ENCODE data around the gene PRRT4.

The PRRT4 gene

DNA sequence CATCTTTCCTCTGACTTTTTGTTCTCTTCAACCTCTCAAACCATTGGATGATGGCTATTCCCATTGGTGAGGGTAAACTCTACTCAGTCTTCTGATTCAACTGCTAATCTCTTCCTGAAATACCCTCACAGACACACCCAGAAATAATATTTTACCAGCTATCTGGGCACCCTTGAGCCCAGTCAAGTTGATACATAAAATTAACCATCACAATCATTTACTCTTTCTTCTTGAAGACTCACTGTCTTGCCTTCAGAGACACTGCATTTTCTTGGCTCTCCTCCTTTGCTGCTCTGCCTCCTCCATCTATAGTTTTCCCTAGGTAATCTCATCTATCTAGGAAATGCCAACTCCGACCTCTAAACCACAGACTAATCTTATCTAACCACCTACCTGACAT is 12.6 kb upstream of the PRRT4 start:
- no peak for DNase-seq (ENCODE audit: low spot score)

DNA sequence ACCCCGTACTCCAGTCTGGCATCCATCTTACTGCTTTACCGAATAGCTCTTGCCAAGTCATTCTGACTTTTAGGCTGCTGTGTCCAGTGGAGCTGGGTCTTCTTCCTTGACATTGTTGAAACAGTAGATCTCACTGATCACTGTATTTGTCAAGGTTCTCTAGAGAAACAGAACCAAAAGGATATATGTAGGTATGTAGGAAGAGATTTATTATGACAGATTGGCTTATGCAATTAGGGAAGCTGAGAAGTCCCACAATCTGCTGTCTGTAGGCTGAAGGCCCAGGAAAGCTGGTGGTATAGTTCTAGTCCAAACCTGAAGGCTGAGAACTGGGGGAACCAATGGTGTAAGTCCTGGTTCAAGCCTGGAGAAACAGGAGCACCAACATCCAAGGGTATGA is 12.1 kb upstream of the PRRT4 start:
- no peak for DNase-seq (ENCODE audit: low spot score)

DNA sequence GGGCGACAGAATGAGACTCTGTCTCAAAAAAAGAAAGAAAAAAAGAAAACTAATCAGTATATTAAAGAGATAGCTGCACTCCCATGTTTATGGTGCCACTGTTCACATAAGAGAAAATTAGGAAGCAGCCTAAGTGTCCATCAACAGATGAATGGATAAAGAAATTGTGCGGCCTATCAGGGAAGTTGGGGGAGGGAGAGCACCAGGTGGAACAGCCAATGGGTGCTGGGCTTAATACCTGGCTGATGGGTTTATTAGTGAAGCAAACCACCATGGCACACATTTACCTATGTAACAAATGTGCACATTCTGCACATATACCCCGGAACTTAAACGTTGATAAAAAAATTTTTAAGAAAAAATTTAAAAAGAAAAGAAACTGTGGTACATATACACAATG is 9.0 kb upstream of the PRRT4 start:
- DNase-seq (ENCODE audit: low spot score): no peak

DNA sequence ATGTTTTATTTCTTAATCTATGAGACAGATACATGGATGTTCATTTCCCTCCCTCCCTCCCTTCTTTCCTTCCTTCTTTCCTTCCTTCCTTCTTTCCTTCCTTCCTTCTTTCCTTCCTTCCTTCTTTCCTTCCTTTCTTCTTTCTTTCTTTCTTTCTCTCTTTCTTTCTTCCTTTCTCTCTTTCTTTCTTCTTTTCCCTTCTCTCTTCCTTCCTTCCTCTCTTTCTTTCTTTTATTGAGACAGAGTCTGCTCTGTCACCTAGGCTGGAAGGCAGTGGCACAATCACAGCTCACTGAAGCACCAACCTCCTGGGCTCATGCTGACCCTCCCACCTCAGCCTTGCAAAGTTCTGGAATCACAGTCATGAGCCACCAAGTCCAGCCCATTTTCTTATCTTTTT is 5.5 kb upstream of the PRRT4 start:
- no peak for DNase-seq (ENCODE audit: low spot score)

DNA sequence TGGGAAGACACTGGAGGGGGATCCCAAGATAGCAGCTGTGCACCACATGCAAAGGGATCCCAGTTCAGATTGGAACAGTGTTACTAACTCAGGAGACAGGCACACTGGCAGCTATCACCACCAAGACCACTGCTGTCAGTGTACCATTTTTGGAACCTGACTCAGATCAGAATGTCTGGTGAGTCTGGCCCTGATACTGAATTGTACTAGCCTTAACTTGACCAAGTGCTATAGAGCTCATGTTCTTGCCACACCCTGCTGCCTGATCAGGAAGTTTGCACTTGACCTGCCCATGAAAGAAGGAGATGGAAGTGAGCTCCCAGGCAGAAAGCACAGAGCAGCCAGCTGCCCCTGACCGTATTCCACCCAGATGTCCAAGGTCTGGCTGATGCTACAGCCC is 4.8 kb upstream of the PRRT4 start:
- no peak for DNase-seq (ENCODE audit: low spot score)

DNA sequence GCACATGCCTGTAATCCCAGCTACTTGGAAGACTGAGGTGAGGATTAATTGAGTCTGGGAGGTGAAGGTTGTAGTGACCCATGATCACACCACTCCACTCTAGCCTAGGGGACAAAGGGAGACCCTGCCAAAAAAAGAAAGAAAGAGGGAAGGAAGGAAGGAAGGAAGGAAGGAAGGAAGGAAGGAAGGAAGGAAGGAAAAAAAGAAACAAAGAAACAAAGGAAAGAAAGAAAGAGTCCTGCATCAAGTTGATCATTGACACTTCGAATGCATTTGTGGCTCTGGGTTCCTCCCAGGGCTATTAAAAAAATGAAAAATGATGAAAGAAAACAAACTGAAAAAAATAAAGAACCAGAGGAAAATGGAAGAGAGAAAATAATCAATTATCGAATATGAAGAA is 3.9 kb upstream of the PRRT4 start:
- no peak for DNase-seq (ENCODE audit: low spot score)

DNA sequence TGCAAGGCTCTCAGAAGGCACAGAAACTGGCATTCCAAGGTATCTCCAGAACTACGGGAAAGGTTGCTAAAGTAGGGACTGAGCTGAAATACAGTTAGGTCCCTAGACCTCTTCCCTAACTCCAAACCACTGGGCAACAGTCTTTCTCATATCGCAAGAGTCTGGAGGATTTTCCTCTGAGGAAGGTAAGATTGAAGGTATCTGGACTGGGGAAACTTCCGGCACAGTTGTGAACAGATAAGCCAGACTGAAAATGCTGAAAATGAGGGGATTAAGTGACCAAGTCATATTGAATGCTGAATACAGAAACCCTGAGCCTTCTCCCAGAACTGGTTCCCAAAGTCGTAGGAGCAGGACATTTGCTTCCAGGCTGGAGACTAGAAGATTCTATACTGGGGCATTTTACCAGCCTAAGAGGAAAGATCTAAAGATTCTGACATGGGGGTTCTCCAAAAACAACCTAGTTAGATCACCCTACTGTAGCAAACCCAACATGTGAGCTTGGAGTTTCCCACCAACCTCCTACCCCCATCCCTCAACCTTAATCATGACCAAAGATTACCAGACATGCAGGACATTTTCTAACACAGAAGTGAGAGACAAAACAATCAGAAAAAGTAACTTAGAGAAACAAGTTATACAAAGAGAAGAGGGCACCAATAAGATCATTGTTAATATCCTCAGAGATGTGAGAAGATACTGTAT is 2.8 kb upstream of the PRRT4 start:
- DNase-seq (ENCODE audit: low spot score): no peak

DNA sequence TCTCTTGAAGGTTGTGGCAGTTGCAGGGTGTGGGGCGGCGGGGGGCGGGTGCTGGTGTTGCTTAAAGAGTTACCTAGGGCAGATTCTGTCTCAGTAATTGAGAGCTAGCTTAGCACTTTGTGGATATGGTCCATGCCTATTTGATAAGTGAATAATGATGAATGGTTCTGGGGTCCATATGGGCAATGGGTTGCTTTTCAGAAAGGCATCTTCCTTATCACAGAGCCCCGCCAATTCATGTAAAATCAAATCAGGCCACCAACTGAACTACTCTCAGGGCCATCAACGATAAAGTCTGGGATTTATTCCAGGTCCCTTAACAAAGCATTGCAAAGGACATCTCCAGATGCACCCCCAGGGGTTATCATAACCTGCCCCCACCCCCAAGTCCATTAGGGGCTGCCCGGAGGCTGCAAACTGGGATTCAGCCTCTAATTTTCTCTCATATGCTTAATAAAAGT is 1.8 kb upstream of the PRRT4 start:
- DNase-seq (ENCODE audit: low spot score): no peak

DNA sequence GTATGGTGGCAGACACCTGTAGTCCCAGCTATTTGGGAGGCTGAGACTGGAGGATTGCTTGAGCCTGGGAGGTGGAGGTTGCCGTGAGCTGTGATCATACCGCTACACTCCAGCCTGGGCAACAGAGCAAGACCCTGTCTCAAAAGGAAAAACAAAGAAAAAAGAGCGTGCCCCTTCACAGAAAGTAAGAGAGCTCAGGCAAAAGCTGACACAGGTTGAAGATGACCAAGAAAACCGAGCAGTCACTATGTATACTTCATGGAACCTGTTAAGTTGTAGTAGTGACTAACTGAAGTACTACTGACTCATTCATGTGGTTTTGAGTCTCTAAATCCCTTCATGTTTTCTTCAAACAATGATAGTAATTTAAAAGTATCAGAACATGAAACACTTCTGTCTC is 1.2 kb upstream of the PRRT4 start:
- no peak for DNase-seq (ENCODE audit: low spot score)

DNA sequence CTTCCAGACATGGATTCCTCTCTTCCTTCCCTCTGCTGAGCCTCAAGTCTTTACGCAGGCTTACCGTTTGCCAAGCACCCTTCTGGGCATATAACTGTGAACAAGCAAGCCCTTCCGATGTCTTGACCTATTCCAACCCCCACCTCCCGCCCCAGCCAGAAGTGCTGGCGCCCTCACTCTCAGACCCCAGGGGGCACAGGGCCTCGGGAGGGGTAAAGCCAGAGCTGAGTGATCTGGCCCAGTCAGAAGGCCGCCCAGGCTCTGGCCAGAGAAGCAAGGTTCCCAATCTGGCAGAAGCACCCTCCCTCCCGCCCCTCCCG is 1.2 kb downstream of the PRRT4 start:
- DNase-seq (ENCODE audit: low spot score): no peak

DNA sequence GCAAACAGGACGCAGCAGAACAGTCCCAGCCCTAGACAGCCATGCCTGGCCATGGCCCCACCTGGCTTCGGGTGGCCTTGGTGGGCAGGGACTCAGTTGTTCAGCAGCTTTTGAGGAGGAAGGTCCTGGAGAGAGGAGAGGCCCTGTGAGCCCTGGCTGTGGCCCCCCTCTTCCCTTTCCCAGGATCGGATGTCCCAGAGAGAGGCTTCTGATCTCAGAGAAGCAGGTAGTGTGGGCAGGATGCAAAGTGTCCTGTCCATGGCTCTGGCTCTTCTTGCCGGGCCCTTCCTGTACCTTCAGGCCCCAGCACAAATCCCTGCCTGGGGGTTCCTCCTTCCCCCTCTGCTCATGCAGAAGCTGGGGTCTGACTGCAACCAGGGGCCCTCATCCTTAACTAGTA is 1.6 kb downstream of the PRRT4 start:
- DNase-seq (ENCODE audit: low spot score): no peak

DNA sequence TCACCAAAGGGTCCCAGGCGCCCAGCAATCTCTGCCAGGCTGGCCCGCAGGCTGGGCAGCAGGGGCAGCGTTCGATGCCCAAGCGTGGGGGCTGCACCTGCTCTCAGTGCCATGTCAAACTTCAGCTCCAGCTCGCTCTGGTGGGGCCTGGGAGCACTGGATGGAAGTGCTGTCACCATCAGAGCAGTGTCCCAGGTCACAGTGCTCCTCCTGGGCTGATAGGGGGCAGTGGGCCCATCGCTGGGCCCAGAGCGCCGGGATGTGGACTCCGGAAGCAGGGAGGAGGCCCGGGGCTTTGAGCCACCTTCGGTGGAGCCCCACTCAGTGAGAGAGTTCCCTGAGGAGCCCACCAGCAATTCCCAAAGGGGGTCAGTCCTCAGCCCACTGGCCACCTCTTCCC is 2.2 kb downstream of the PRRT4 start:
- no peak for DNase-seq (ENCODE audit: low spot score)

DNA sequence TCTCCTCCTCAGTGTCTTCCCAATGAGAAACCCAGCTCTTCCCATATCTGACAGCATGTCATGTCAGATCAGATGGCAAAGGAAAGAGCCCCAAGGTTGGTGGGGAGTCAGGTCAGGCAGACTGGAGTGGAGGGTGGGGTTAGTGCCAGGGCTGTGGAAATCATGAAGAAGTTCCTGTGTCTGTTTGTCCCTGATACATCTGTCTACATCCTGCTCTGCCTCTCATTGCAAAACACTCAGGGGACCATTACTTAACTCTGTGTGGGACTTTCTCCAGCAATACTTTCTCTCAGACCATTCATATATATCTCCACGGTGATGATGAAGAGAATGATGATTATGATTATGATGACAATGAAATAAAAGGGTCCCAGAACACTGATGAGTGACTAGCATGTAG is 3.3 kb downstream of the PRRT4 start:
- no peak for DNase-seq (ENCODE audit: low spot score)

DNA sequence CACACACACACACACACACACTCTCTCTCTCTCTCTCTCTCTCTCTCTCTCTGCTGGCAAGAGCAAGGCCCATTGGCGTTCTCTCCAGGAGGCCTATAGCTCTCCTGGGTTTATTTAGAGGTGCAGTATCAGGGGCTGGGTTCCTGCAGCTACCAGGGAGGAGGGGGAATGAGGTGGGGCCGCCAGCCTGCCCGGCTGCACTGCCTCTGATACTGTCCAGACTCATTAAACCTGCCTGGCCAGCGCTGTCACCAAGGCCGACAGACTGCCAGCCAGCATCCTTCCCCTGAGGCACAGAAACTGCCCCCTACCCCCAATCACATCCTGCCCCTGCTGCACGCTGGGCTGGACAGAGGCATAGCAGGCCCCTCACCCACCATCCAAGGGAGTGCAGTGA is 4.3 kb downstream of the PRRT4 start:
- DNase-seq (ENCODE audit: low spot score): no peak

DNA sequence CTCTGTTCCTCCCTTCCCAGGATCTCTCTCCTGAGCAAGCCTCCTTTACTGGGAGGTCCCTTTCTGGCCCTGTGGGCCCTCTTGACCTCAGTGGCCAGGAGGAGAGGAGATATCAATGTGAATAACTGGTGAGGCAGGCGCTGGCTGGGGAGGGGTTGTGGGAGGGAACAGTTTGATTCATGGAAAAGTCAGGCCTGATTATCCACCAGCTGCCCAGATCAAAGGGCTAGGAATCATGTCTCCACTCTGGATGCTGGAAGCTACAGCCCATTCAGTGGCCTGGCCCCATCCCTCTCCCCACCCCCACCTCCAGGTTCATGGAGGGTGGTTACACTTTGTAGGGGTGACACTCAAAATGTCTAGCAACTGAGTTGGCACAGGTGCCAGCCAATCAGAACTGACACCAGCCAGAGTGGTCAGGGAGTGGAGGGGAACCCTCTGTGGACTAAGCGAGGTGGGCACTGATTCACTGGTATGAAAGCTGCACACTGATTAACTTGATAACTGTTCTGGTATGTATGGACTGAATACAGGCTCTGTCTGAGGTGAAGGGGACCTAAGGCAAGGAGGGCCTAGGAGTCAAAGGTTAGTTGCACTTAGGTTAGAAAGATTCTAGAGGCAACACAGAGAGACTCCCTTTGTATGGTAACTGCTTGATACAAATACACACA is 4.8 kb downstream of the PRRT4 start:
- DNase-seq (ENCODE audit: low spot score): no peak

DNA sequence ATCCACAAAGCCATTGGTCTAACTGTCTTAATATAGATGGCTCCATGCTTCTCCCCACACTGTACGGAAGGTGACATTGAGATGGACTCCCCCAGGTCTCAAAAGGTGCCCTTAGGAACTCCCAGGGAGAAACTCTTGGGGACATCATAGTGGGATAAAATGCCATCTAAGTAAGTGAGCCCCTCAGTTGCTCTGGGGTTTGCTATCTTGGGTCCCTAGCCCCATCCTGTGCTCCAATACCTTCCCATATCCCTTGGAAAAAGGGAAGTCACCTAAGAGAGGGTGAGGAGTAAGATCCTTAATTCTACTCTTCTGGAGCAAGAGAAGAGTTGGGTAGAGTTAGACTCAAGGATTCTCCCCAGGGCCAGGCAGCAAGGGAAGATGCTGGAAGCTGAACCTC is 7.9 kb downstream of the PRRT4 start:
- DNase-seq (ENCODE audit: low spot score): no peak

DNA sequence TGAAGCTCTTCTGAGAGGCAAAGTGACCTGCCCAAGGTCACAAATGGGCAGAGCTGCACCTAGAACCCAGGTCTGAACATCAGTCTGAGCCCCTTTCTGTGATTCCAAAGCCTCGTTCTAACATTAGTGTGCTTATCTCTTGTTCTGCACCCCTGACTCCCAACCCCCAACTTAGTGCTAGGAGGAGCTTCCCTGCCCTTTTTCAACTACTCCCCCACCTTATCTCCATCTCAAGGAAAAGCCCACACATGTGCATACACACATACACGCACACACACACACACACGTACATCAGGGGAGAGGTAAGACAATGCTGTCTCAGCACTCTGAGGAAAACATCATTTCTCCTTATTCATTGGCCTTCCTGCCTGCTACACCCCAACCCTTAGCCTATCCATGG is 8.3 kb downstream of the PRRT4 start:
- no peak for DNase-seq (ENCODE audit: low spot score)

DNA sequence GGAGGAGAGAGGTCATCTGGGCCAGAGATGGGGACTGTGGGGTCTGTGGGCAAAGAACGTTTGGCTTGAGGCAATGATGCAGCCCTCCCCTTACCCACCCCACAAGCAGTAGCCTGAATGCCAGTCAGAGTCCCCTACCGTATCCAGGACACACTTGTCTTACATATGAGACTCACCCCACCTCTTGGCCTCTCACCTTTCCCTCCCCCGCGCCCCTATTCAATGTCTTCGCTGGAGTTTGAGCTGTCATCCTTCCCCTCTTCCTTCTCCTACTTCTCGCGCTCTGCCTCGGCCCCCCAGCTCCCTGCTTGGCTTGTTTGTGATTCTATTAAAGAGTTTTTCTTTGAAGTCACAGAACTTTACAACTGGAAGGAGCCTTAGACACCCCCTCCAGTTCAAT is 8.9 kb downstream of the PRRT4 start:
- no peak for DNase-seq (ENCODE audit: low spot score)

DNA sequence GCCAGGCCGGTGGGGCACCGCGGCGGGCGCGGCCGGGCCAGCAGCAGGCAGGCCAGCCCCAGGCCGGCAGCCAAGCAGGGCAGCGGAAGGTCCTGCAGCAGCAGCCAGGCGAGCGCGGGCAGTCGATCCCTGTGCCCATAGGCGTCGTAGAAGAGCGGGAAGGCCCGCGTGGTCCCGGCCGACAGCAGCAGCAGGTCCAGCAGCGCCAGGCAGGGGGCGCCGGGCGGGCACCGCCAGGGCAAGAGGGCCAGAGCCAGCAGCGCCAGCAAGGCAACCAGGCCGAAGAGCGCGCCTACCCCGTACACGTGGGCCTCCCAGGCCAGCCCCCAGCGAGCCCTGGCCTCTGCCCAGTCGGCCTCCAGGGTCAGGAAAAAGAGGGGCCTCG is 9.3 kb downstream of the PRRT4 start:
- DNase-seq (ENCODE audit: low spot score): peak; percentile 7

DNA sequence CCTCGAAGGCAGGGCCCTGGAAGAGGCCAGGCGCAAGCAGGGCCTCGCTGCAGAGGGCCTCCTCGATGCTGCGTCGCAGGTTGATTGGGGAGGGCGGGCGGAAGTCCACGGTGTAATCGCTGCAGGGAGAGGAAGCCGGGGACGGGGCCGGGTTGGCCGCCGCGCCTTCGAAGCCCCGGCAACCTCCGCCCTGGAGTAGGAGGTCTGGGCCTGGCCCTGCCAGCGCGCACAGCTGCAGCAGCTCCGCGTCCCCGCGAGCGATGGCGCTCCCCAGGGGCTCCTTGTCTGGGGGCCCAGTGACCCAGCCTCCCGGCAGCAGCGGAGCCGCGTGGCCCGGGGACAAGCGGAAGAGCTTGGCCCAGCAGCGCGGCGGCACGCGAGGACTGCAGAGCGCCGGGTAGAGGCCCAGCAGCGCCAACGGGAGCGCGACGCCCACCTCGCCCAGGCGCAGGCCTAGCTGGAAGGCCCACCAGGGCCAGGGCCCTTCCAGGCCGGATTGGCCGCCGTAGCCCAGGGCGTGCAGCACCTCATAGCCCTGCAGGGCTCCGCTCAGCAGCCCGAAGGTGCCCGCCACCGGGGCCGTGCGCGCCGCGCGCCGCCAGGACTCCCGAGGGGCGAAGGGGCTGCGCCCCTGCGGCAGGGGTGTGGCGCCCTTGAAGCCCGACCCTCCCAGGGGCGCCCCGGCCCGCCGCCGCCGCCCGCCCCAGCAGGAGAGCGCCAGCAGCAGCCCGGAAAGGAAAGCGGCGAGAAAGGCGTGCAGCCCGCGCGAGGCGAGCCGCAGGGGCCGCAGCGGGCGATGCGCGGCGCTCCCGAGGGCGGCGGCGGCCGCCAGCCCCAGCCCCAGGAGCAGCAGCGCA is 10.0 kb downstream of the PRRT4 start:
- DNase-seq (ENCODE audit: low spot score): no peak

DNA sequence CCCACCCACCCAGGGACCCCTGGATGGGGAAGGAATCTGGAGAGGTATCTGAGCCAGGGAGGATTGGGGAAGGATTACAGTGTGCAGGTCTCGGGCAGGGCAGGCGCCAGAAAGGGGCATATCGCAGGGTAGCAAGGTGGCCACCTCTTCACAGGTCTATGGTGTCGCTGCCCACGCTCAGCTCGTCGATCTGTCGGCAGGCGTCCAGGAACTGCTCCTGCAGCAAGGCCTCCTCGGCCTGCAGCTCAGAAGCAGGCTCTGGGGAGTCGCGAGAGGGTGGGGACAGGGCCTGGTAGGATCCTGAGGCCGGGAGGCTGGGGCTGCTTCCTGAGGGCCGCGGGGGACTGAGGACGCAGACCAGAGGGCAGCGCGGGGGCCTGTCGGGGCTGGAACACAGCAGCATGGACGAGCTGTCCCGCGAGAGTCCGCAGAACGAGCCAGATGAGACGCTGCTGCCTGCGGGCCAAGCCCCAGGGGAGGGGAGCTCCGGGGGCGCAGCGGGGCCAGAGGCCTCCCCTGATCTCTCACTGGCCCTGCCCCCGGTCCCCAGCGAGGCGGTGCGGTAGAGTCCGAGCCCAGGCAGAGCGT is 10.7 kb downstream of the PRRT4 start:
- DNase-seq (ENCODE audit: low spot score): no peak

DNA sequence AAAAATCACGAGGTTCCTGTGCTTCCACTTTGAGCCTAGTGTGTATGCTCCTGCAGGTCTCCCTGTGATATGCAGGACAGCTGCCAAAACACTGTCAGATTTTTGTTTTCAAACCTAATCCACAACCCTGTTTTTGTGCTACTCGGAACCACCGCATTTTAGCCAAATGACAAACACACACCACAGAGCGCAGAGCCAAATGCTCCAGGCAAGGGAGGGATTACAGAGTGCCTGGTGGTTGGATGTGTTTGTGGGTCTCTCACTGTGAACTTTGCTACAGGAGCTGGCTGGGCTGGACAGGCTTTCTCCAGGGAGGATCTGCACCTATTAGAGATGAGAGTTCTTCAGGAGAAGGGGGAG is 12.0 kb downstream of the PRRT4 start:
- no peak for DNase-seq (ENCODE audit: low spot score)

DNA sequence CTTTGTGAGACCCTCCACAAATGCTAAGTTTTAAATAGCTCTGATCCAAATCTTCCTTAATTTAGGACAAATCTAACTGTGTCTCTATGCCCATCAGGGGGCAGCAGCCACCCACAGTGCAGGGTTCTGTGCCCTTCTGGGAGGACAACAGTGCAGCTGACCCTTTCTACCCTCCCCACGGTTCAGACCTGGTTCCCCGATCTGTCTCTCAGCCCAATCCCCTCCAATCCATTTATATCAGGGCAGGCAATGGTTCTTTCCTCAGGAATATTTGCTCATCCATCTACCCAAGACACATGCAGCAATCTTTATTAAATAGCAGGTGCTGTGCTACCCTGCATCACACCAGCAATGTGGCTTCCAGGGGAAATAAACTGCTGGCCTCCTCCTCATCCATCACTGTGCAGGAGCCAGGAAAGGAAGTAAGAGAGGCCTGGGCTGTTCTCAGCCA is 13.8 kb downstream of the PRRT4 start:
- peak; percentile 37 for DNase-seq (ENCODE audit: low spot score)
